GM19351 (cell line): ENCODE measurements around the gene ISCU.

Experiments used
- ATAC-seq: cut with Tn5 transposase; IDR thresholded peaks from one replicate; pipeline ENCODE4 v1.9.1; 2021; ENCODE audit warnings: mild to moderate bottlenecking, moderate library complexity; ENCODE audit not compliant: unreplicated experiment

ISCU gene

DNA sequence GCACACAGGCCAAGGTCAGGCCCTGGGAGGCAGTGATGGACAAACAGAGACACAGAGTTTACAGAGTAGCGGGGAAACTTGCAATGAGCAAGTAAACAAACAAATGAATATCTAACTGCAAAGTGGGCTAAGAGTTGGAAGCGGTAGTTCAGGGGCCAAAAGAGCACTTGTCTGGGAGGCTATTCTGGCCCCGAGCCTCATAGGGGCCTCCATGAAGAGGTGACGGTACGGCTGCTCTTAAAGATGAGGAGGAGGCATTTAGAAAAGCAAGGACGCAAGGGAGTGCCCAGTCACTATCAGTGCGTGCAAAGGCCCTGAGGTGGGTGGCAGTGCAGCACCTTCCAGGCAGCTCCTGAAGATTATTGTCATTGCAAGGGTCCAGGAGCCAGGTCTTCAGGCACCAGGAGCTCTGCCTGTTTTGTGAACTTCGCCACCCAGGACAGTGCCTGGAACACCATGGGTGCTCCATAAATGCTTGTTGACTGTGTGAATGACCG lies 39.9 kb downstream of the ISCU start:
- ATAC-seq = no peak

- ATAC-seq = no peak
Observed at GRCh38 chr12:108602976-108603704, 40.7 kb downstream of the ISCU start.

- no peak for ATAC-seq
Observed at GRCh38 chr12:108603743-108604142, 41.3 kb downstream of the ISCU start.

DNA sequence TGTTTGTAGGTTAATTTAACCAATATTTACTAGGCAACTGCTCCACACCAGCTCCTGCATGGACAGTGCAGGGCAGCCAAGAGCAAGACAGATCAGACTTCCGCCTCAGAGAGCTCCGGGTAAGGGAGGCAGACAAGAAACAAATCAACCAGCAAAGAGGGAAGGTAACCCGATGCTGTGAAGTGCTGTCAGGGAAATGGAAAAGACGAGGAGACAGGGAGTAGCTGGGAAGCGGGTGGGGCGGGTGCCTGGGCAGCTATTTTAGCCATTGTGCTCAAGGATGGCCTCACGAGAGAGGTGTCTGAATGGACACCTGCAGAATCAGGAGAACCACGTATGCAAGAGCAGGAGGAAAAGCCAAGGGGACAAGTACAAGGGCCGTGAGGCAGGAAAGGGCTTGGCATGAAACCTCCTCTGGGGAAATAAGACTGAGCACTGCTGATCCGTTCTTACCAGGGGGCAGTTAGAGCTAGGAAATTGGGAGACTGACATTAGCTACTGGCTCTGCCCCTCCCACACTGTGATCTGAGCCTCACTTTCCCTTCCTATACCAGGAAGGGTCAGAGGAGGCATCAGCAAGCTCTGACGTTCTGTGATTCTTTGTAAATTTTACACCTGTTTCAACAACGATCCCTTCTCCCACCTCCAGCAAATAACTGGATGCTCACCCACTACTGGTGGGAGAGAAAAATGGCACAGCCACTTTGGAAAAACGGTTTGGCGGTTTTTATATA lies 42.0 kb downstream of the ISCU start:
- ATAC-seq = no peak

- no peak for ATAC-seq
Observed at GRCh38 chr12:108605000-108605689, 42.7 kb downstream of the ISCU start.

- no peak for ATAC-seq
Observed at GRCh38 chr12:108605690-108606406, 43.5 kb downstream of the ISCU start.

DNA sequence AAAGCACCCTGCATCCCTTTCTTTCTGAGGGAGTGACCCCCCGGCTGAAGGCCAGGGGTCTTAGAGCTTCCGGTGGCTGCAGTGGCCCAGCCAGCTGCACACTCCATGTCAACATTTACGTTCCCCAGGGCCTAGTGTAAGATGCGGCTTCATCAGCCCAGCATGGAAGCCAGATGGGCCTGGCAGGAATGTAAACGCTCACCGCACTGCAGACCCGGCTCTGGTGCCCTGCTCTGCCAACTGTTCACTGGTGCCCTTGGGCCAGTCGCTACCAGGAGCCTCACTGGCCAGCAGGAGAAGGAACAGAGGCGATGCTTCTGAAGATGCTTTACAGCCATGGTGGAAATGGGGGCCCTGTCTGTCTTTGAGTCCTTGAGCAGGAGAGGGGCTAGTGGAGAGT lies 44.1 kb downstream of the ISCU start:
- no peak for ATAC-seq

DNA sequence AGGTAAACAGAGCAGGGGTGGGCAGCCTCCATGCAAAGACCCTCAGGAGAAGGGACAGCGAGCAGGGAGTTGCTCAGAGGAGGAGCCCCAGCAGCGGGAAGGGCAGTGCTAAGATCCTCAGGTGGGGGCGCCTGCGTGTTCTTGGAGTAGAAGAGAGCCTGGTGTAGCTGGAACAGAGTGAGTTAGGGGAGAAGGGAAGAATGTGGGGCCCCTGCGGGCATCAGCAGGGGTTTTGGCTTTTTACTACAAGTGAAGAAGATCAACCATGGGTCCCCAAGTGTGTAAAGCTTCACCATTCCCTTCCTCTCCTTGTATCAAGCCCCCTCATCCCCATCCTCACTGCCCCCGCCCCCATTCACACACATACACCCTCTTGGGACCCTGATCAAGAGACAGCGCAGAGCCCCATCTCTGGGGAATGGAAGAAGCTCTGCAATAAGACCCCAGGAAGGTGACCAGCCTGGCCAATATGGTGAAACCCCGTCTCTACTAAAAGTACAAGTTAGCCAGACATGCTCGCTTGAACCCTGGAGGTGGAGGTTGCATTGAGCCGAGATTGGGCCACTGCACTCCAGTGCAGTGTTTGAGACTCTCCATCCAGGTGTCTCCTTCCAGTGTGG lies 45.7 kb downstream of the ISCU start:
- no peak for ATAC-seq

DNA sequence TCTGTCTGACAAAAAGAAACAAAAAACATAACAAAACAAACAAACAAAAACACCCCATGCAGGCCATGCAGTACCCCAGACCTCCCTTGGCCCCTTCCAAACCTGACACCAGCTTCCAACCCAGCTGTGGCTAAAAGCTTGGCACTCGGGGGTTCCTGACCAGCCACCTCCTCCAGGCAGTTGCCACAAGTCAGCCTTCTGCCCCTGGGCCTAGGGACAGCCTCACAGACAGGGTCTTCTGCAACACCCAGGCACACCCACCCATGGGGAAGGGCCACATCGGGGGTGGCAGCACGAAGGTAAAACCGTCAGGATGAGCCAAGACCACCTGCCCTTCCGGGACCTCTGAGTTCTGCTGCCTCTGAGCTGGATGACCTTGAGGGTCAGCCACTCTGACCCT lies 46.2 kb downstream of the ISCU start:
- ATAC-seq = no peak

DNA sequence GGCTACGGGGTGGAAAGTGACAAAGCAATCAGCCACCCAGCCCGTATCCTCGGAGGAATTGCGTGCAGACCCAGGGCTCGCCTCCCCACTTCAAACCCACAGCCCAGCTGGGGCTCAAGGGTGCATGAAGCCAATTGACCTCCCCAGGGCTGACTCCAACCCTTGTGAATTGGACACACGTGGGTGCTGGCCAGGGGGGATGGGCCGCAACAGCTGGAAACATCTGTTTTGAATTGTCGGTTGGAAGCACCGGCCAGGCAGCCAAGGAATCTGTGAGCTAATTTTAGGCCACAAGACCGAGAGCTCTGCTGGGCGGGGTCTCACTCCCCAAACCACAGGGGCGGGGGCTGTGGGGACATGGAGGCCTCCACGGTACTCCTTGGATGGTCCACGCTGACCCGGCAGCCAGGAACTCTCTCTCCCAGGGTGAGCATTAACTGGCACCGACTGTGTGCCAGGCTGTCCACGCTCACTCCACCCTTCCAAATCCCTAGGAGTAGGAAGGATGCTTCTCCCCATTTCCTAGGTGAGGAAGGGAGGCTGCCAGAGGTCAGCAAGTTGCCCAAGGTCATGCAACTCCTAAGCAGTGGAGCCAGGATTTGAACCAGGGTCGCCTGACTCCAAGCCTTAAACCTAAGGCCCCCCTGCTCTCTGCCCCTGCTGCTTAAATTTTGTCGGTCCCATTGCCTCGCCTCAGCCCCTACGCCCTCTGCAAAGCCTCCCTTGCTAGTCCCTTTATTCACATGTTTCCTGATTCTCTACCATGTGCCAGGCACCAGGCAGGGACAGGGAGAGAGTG lies 47.3 kb downstream of the ISCU start:
- ATAC-seq = no peak

GRCh38 chr12:108610336-108610815 lies 48.0 kb downstream of the ISCU start:
- no peak for ATAC-seq

- no peak for ATAC-seq
Observed at GRCh38 chr12:108610856-108611605, 48.6 kb downstream of the ISCU start.

DNA sequence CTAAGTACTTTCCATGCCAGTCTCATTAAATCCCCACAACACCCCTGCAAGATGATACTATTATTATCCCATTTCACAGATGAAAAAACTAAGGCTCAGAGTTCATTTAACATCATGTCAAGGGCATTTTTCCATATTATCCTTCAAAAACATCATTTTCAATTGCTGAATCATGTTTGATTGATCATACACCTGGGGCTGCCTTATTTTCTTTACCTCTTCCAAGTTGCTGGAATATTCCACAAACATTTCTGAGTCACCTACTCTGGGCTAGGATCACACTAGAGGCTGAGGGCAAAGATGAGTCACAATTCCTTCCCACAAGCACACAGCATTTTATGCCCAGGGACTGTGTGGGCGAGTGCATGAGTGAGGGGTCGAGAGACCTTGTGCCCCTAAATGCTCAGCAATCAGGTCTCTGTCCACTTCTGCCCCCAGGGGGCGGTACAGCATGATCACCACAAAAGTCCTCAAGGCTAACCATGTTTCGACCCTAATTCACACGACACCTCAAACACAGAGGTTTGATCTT lies 49.6 kb downstream of the ISCU start:
- ATAC-seq = no peak

GRCh38 chr12:108612788-108613282 lies 50.4 kb downstream of the ISCU start:
- no peak for ATAC-seq

- no peak for ATAC-seq
Observed at GRCh38 chr12:108613548-108613947, 51.2 kb downstream of the ISCU start.

- ATAC-seq = no peak
Observed at GRCh38 chr12:108614041-108614440, 51.6 kb downstream of the ISCU start.

DNA sequence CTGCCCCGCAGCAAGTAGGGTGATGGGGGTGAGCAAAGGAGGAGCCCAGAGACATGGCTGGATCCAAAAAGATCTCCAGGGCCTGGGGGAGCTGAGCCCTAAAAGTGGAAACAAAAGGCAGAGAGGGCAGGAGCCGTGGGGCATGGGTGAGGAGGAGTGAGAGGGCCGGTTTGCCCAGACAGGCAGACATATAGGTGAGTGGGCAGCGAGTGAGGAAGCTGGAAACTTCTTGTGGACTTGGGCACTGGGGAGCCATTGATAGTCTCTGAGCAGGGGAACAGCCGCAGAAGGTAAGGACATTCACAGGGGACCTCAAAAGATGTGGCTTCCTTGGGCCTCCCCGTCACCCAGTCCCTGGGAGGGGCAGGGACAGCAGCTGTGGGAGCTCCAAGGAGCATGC lies 52.2 kb downstream of the ISCU start:
- no peak for ATAC-seq

- ATAC-seq = no peak
Observed at GRCh38 chr12:108615918-108616317, 53.5 kb downstream of the ISCU start.

DNA sequence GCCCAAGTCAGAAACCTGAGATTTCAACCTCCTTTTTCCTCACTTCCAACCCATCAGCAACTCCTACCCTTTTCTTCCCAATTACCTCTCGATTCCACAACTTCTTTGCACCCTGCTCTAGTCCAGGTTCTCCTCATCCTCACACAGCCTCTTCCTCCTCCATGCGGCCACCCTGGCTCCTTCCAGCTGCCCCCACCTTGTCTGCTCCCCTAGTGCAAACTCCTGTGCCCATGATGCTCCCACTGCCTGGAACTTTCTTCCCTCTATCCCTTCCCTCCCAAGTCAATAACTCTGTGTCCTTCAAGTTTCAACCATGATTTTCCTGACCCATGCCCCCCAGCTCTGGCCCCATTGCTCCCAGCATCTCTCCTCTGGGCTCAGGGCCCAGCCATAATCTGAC lies 54.0 kb downstream of the ISCU start:
- no peak for ATAC-seq
